GM12874 (cell line): ENCODE results near the gene OR4L1.

ENCODE experiments used
- CTCF ChIP-seq: IDR thresholded peaks from 2 replicates; pipeline ENCODE4 v1.5.1; 2011; ENCODE audit warnings: low read depth, mild to moderate bottlenecking, control low read depth, low read length, moderate library complexity; ENCODE audit not compliant: insufficient read depth

OR4L1 gene, protein sequence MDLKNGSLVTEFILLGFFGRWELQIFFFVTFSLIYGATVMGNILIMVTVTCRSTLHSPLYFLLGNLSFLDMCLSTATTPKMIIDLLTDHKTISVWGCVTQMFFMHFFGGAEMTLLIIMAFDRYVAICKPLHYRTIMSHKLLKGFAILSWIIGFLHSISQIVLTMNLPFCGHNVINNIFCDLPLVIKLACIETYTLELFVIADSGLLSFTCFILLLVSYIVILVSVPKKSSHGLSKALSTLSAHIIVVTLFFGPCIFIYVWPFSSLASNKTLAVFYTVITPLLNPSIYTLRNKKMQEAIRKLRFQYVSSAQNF

DNA sequence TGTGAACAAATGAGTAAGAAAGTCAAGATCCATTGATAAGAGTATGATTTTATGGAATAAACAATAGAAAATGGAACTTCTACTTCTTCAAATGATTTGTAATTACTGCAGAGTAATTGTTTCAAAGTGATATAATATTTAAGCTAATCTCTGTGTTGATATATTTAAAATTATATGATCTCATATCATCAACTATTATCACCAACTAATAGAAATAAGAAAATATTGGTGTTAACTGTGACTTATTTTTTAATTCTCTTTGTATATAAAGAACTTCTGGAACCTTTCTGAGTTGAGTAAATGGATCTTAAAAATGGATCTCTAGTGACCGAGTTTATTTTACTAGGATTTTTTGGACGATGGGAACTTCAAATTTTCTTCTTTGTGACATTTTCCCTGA is at the start of gene OR4L1:
OR4L1 (plus strand) TSS at position 301 of the 400 bp plus-strand sequence; CDS start at position 301, 0 bp downstream.
- TF ChIP-seq CTCF, result no peak

GRCh38 chr14:20019257-20019865 is 40.5 kb upstream of the OR4L1 start, which contains the start of gene OR4K14:
Gene OR4K14, minus strand, starts transcription at chr14:20019307. Its CDS starts 4,114 bp downstream, at chr14:20015193.
- TF ChIP-seq CTCF, result no peak

DNA sequence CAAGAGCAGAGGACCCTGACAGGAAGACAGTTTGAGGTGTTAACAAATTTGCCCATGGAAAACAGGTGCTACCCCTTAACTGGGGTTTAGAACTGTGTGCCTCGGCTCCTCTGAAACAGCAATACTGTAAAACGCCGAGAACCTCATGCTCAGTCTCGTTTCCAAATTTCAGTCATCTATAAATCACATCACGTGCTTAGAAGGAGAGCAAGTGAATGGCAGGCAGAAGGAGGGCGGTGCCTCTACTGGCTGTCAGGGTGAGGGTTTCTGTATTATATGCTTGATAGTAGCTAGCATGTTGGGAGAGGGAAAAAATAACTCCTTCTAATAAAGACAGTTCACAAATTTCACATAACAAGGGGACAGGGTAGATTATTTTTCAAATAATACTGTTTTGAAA is 28.8 kb upstream of the OR4L1 start:
- no peak for TF ChIP-seq CTCF

DNA sequence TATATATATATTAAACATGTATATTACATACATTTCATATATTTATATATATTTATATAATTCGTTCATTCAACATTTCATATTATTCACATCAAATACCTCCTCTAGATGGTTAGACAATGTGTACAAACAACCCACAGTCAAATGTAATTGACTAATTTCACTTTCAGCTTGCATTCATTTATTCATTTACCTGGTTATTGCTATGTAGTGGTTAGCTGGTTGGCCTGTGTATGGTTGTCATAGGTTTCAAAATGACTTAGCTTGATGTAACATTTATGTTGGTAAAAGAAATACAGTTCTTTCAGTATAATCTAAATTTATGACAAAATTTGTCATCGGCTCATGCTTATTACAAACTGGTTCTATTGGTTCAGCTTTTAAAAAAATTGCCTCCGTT is 24.4 kb upstream of the OR4L1 start:
- no peak for TF ChIP-seq CTCF

DNA sequence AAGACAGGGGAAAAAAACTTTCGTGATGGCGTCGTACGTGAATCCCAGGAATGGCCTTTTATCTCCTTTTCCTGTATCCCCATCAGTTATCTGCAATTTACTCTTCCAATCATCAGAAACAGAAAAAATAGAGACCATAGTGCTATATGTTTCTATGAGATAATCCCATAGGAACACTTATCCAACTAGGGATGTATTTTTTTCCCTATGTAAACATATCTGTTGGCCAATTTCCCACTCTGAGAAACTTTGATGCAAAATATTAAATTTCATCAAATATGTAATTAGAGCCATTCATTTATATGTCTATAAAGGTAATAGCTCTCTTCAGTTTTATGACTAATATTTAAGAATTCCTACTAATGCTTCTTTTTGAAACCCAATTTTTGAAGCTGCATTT is 23.9 kb upstream of the OR4L1 start, which contains the start of gene OR4K13:
OR4K13 (minus strand) TSS at position 101 of the 400 bp plus-strand sequence. CDS start 1,280 bp downstream, outside the sequence.
- no peak for TF ChIP-seq CTCF

DNA sequence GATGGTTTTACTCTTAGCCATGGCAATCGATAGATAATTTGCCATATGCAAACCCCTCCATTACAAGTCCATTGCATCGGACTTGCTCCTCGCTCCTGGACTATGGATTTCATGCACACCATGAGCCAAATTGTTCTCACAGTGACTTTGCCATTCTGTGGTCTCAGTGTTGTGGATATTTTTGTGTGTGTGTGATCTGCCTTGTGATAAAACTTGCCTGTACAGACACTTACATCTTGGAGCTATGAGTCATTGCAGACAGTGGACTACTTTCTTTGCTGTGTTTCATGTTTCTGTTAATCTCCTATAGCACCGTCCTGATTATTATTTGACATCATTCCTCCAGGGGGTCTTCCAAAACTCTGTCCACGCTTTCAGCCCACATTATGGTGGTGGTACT is 15.6 kb upstream of the OR4L1 start:
- TF ChIP-seq CTCF, result no peak

DNA sequence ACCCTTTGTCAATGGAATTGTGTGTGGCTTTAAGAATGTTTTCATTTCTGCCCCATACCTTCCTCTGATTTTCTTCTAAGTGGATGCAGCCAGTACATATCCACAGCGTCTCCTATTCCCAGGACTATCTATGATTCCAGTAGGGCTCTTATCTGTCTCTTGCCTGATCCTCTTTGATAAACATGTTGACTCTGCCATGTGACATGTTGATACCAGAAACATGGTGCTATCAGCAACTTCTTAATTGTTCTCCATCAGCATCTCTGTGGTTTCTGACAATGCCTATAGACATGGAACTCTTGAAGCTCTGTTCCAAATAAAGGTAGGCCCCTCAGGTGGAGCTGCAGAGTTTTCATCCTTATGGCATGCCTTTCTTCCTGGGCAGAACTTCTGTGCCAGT is 11.6 kb upstream of the OR4L1 start:
- TF ChIP-seq CTCF, result no peak
